ENCODE results near the gene ACTN4. TPM values are rescaled to one million over a fixed set of nuclear protein-coding genes. Genes with fewer than 3 reads are reported as not detected.

ACTN4 gene
- total and polyA plus RNA-seq, 9 donors: 139 to 458 (median 299) TPM

DNA sequence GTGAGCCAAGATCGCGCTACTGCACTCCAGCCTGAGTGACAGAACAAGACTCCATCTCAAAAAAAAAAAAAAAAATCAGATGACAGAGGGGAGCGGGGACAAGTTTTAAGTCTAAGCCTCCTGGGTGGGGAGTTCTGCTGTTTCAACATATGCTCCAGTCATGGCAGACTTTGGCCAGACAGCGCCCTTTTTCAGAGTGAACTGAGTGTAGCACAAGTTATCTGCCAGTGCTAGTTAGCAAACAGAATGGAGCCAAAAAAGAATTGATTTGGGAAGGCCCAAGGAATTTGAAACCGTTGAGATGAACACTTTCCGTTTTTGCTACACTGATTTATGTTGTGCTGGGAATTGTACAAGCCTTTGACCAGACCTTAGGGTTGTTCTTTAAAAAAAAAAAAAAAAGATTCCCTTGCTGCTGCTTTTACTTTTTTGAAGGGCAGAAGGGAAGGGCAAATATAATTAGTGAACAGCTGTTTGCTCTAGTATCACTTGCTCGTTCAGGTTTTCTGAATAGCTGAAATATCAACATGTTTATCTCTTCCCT, 5.7 kb downstream of the ACTN4 start:
- Histone ChIP-seq H3K27me3 (no peaks in the 10 kb centered on the region), H3K9me3 (no peaks in the 10 kb centered on the region), H3K36me3 (no peaks in the 10 kb centered on the region), H3K4me1 (ENCODE audit: insufficient read depth) (peaks cover 50% of the 10 kb centered on the region), H3K4me3 (peak overlapping the region; percentile 17), H3K27ac (peak overlapping the region in 1 of 2 donors; percentile 72)
- peak in 1 of 5 donors; percentile 66 for DNase-seq
- TF ChIP-seq EP300 (IDR thresholded peaks at IDR 0.05): no peak
- TF ChIP-seq, protein P1, sequence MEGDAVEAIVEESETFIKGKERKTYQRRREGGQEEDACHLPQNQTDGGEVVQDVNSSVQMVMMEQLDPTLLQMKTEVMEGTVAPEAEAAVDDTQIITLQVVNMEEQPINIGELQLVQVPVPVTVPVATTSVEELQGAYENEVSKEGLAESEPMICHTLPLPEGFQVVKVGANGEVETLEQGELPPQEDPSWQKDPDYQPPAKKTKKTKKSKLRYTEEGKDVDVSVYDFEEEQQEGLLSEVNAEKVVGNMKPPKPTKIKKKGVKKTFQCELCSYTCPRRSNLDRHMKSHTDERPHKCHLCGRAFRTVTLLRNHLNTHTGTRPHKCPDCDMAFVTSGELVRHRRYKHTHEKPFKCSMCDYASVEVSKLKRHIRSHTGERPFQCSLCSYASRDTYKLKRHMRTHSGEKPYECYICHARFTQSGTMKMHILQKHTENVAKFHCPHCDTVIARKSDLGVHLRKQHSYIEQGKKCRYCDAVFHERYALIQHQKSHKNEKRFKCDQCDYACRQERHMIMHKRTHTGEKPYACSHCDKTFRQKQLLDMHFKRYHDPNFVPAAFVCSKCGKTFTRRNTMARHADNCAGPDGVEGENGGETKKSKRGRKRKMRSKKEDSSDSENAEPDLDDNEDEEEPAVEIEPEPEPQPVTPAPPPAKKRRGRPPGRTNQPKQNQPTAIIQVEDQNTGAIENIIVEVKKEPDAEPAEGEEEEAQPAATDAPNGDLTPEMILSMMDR (IDR thresholded peaks at IDR 0.05): no peak
- TF ChIP-seq POLR2A (IDR thresholded peaks at IDR 0.05): no peak
- WGBS, 3 donors: 12 to 15% (median 14%) methylated on average over 7 of the region's 7 CpGs
- intact Hi-C loops (cut with DNase I): loop anchor here in 3 of 4 donors (5.0 kb wide), 3 partner anchors 59 to 74 kb away; no protein-coding TSS in a partner anchor

DNA sequence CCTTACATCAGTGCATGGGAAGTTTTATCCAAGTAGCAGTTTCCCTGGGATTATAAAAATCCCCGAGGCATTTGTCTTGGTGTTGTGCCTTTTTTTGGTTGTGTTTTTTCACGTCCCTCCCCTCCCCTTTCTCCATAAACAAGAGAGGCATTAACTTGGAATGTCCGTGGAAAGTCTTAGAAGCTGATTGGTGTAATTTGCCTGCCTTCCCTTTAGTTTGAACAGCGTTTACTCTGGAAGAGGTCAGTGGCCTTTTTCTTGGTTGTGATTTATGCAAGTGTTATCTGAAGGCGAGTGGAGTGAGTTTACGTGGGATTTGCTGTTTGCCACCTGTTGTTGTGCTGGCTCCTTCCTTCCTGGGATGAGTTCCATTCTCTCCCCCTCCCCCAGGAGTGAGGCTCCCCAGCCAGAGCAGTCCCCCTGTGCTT, 7.2 kb downstream of the ACTN4 start:
- Histone ChIP-seq H3K4me1 (ENCODE audit: insufficient read depth) (peaks cover 55% of the 10 kb centered on the region), H3K27me3 (no peaks in the 10 kb centered on the region), H3K9me3 (no peaks in the 10 kb centered on the region), H3K4me3 (no peak overlapping the region), H3K36me3 (no peaks in the 10 kb centered on the region), H3K27ac (peak overlapping the region; percentile 28 to 72)
- DNase-seq: no peak
- TF ChIP-seq EP300 (IDR thresholded peaks at IDR 0.05) (no peak), POLR2A (IDR thresholded peaks at IDR 0.05) (no peak)
- TF ChIP-seq, protein P1 (IDR thresholded peaks at IDR 0.05): no peak
- intact Hi-C loops (cut with DNase I): loop anchor here in 3 of 4 donors (2.0 to 5.0 kb wide), 4 partner anchors 58 to 73 kb away; no protein-coding TSS in a partner anchor
- WGBS, 3 donors: 3 to 7% (median 4%) methylated on average over 6 of the region's 6 CpGs

DNA sequence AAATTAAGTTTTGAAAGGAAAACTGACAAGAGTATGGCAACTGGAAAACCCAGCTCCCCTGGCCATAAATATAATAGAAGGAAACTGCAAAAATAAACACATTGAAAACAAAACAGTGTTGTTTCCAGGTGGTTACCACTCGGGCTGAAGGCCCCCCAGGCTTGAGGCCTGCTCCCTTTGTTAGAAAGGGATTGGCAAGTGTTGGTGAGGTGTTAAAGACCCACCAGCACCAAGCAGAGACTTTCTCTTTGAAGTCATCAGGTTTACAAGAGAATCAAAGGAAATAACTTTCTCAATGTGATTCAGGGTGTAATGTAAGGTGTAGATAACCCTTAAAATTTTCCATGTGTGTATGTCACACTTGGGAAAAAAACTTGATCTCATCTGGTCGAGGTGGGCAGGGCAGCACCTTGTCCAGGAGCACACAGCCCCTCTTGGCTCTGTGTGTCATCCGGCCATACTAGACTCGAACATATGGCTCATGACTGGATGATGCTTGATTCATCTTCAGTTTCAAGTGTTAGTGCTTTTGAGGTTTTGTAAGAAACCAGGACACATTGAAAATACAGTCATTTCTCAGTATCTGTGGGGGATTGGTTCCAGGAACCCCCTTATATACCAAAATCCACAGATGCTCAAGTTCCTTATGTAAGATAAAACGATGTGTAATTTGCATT, 7.8 kb downstream of the ACTN4 start:
- WGBS, 3 donors: 47 to 53% (median 47%) methylated on average over 5 of the region's 5 CpGs
- Histone ChIP-seq H3K36me3 (no peaks in the 10 kb centered on the region), H3K4me1 (ENCODE audit: insufficient read depth) (peaks cover 52% of the 10 kb centered on the region), H3K4me3 (no peak overlapping the region), H3K27ac (peak overlapping the region; percentile 28 to 72), H3K27me3 (no peaks in the 10 kb centered on the region), H3K9me3 (no peaks in the 10 kb centered on the region)
- TF ChIP-seq EP300 (IDR thresholded peaks at IDR 0.05) (no peak), POLR2A (IDR thresholded peaks at IDR 0.05) (no peak)
- TF ChIP-seq, protein P1 (IDR thresholded peaks at IDR 0.05): no peak
- no peak for DNase-seq
- intact Hi-C loops (cut with DNase I): loop anchor here in 1 of 4 donors (2.0 kb wide), 1 partner anchor 58 kb away; no protein-coding TSS in a partner anchor

DNA sequence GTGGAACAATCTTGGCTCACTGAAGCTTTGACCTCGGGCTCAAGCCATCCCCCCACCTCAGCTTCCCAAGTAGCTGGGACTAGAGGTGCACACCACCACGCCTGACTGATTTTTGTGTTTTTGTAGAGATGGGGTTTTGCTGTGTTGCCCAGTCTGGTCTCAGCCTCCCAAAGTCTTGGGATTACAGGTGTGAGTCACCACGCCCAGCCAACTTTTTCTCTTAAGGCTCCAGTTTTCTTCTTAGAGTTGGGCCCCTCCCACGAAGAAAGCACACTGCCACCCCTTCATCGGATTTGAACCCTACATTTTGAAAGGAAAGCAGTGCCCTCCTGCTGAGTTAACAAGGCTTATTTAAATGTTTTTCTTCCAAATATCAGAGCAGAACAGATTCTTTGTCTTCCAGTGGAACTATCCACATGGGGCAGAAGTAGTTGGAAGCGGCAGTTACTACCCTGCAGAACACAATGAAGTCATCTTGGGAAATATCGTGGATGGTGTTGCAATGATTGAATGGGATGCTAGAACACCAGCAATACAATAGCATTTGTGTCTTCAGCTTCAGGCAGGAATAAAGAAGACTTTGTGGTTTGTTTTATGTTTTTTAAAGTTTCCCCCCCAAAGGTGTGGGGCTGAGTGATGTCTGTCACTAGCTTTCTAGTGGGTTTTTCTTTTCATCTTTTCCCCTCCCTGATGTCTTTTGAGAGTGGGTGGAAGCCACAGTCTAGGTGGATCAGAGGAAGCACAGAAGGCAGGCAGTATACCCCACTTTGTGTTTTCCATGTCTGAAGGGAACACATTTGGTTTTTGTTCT, 8.9 kb downstream of the ACTN4 start:
- Histone ChIP-seq H3K27ac (peak overlapping the region in 1 of 2 donors; percentile 72), H3K36me3 (no peaks in the 10 kb centered on the region), H3K27me3 (no peaks in the 10 kb centered on the region), H3K9me3 (no peaks in the 10 kb centered on the region), H3K4me3 (no peak overlapping the region), H3K4me1 (ENCODE audit: insufficient read depth) (peaks cover 50% of the 10 kb centered on the region)
- WGBS, 3 donors: 57 to 67% (median 63%) methylated on average over 7 of the region's 7 CpGs
- TF ChIP-seq POLR2A (IDR thresholded peaks at IDR 0.05): no peak
- no peak for DNase-seq
- intact Hi-C loops (cut with DNase I): no loop called here

All from ovary (tissue), 9 donors.